ENCODE data around the gene MGAT2. TPM values are rescaled to one million over a fixed set of nuclear protein-coding genes. Genes with fewer than 3 reads are reported as not detected.

Gene MGAT2
- total and polyA plus RNA-seq, 2 of the 4 experiments (the other 2 are of a cell fraction): 36.6 to 67.6 TPM

GRCh38 chr14:49642163-49642562 is 21.6 kb downstream of the MGAT2 start:
- Histone ChIP-seq H3K9me1 (ENCODE audit: insufficient read depth, low read length) (peaks cover 5% of the 10 kb centered on the region), H3K14ac (replicated peaks; ENCODE audit: low read depth, low read length) (no peak overlapping the region), H3K36me3 (ENCODE audit: control insufficient read depth, insufficient read depth, low read length) (peaks cover 10% of the 10 kb centered on the region), H4K5ac (ENCODE audit: low read depth, low read length) (no peak overlapping the region), H2BK120ac (ENCODE audit: low read depth, low read length) (no peak overlapping the region), H4K8ac (ENCODE audit: low read depth in 2 of 2, low read length in 2 of 2) (no peak overlapping the region), H2BK15ac (ENCODE audit: low read depth, low read length) (no peak overlapping the region), H3K9me3 (ENCODE audit: control insufficient read depth, insufficient read depth, low read length) (no peaks in the 10 kb centered on the region), H3K4me1 (ENCODE audit: control insufficient read depth, insufficient read depth, low read length) (peaks cover 2% of the 10 kb centered on the region; the same call in 1 of the 2 replicates), H2AK9ac (replicated peaks; ENCODE audit: low read depth, low read length, poor library complexity) (no peak overlapping the region), H4K20me1 (ENCODE audit: insufficient read depth, low read length) (peaks cover 17% of the 10 kb centered on the region), H3K4me3 (ENCODE audit: insufficient read depth, low read depth, low read length) (no peak overlapping the region), H3K23ac (ENCODE audit: low read depth, low read length) (no peak overlapping the region), H2BK20ac (ENCODE audit: low read depth, low read length) (no peak overlapping the region), H3K9ac (ENCODE audit: low read depth, low read length) (no peak overlapping the region), H2AFZ (replicated peaks; ENCODE audit: low read length, poor library complexity) (no peak overlapping the region), H3K4ac (ENCODE audit: low read depth, low read length) (no peak overlapping the region), H3K27ac (ENCODE audit: insufficient read depth, low read length) (no peak overlapping the region), H3K56ac (ENCODE audit: extremely low read depth, insufficient read depth, low read length) (no peak overlapping the region), H3K18ac (ENCODE audit: low read depth, low read length) (no peak overlapping the region), H2BK5ac (ENCODE audit: low read depth, low read length, poor library complexity, severe bottlenecking) (no peak overlapping the region), H3K79me1 (ENCODE audit: low read depth in 1 of 2, low read length in 2 of 2) (peaks cover 43 to 57% of the 10 kb centered on the region in 2 experiments), H2AK5ac (ENCODE audit: low read depth, low read length) (no peak overlapping the region), H4K91ac (ENCODE audit: insufficient read depth, low read depth, low read length) (no peak overlapping the region), H3K4me2 (ENCODE audit: low read depth, low read length) (no peak overlapping the region), H3K27me3 (ENCODE audit: control insufficient read depth, insufficient read depth, low read length) (no peaks in the 10 kb centered on the region)
- TF ChIP-seq MXI1 (IDR thresholded peaks at IDR 0.05; ENCODE audit: borderline replicate concordance, low read depth, low read length) (no peak), ELK1 (IDR thresholded peaks at IDR 0.05; ENCODE audit: borderline replicate concordance, low read depth, low read length) (no peak), MAZ (IDR thresholded peaks at IDR 0.05; ENCODE audit: borderline replicate concordance, low read depth, low read length) (no peak), NFE2L2 (IDR thresholded peaks at IDR 0.05; ENCODE audit: low read depth, low read length) (no peak)
- intact Hi-C loops (cut with micrococcal nuclease) (no loop called here), in situ Hi-C loops (cut with MboI; ENCODE audit: low sequenced_read_pairs) (no loop called here), dilution Hi-C loops (cut with HindIII; ENCODE audit: low sequenced_read_pairs, unreplicated experiment) (no loop called here)
- CTCF ChIA-PET: interaction anchor here (0.6 kb wide), 2 partner anchors 10 to 12 kb away, joined by 3 to 5 read pairs; no protein-coding TSS in a partner anchor
- ATAC-seq (ENCODE audit: low read depth) (no peak), DNase-seq (no peak)
- BruUV-seq (replicated peaks): no TSS peak
- POLR2A ChIA-PET (ENCODE audit: unreplicated experiment): no interaction called here

Measured in IMR-90 (cell line).